Muscle of arm (tissue), 12 donors: ENCODE measurements around the gene RNF112. TPM values are rescaled to one million over a fixed set of nuclear protein-coding genes. Genes with fewer than 3 reads are reported as not detected.

Source experiments
- DNase-seq: peaks from one replicate; pipeline ENCODE4 v3.0.0-alpha.2; 2013
- polyA plus RNA-seq, 12 donors: library from polyadenylated mRNA; unstranded; fragments of 120-200 nt; gene quantifications; one replicate each; pipeline ENCODE4 v1.2.1, GENCODE V29; 2013; ENCODE audit not compliant: insufficient read length in 12 of 12

The RNF112 gene
- polyA plus RNA-seq, 12 donors = 2.1 to 23.0 (median 3.6) TPM; not detected in 1

- no peak for DNase-seq
Observed at GRCh38 chr17:19374136-19374535, 36.9 kb upstream of the RNF112 start.

GRCh38 chr17:19375732-19376131, 35.3 kb upstream of the RNF112 start:
- DNase-seq = no peak

- no peak for DNase-seq
Observed at GRCh38 chr17:19376811-19377210, 34.2 kb upstream of the RNF112 start.

GRCh38 chr17:19377602-19378415, 33.2 kb upstream of the RNF112 start:
- DNase-seq = peak; percentile 98

GRCh38 chr17:19378416-19379360, 32.3 kb upstream of the RNF112 start, which contains the start of gene MAPK7:
Gene MAPK7, plus strand, starts transcription at chr17:19378498. Its CDS starts 403 bp downstream, at chr17:19378901.
- DNase-seq = no peak

GRCh38 chr17:19379361-19380065, 31.5 kb upstream of the RNF112 start:
- no peak for DNase-seq

- no peak for DNase-seq
Observed at GRCh38 chr17:19380481-19381301, 30.3 kb upstream of the RNF112 start.

GRCh38 chr17:19381361-19381740, 29.7 kb upstream of the RNF112 start:
- DNase-seq = no peak

GRCh38 chr17:19381741-19382444, 29.1 kb upstream of the RNF112 start:
- no peak for DNase-seq

GRCh38 chr17:19382531-19383444, 28.2 kb upstream of the RNF112 start:
- DNase-seq = no peak

- no peak for DNase-seq
Observed at GRCh38 chr17:19383681-19384470, 27.2 kb upstream of the RNF112 start.

GRCh38 chr17:19384723-19385391, 26.2 kb upstream of the RNF112 start:
- peak; percentile 89 for DNase-seq

- DNase-seq = no peak
Observed at GRCh38 chr17:19385521-19385983, 25.5 kb upstream of the RNF112 start.

GRCh38 chr17:19386051-19386929, 24.7 kb upstream of the RNF112 start:
- no peak for DNase-seq

GRCh38 chr17:19386974-19387920, 23.8 kb upstream of the RNF112 start, which contains the start of gene MFAP4:
Gene MFAP4, minus strand, starts transcription at chr17:19387190. Its CDS starts 35 bp downstream, at chr17:19387155.
- peak; percentile 92 for DNase-seq
